Left colon (tissue), 2 donors: ENCODE data around the gene HEATR3. TPM values are rescaled to one million over a fixed set of nuclear protein-coding genes. Genes with fewer than 3 reads are reported as not detected.

Source experiments
- ATAC-seq: fragments of 200-7000 bp; cut with Tn5 transposase; one replicate; pipeline ENCODE4 v1.9.1; 2020; ENCODE audit warnings: mild to moderate bottlenecking, moderate library complexity
- DNase-seq, 2 donors: peaks; one replicate each; pipeline ENCODE4 v3.0.0-alpha.2; 2020
- intact Hi-C, 2 donors: fragments of 100-400 bp; cut with DNase I in 1 of 2; cut with micrococcal nuclease in 1 of 2; formaldehyde crosslinking; loops; one replicate each; pipeline versions ENCODE4 v1.11.2 to v1.14.0; 2022; cut with DNase I, micrococcal nuclease
- long read RNA-seq: library from polyadenylated mRNA; unstranded; transcript quantifications from one replicate; pipeline ENCODE4 v2.0.0, GENCODE V29; 2021
- total RNA-seq, 2 donors: library from RNA; stranded (reverse); fragmentation: NEBNext Ultra II Directional; extraction: Animal tissue kit (Norgen Biotek cat#: 25700); gene quantifications; one replicate each; pipeline ENCODE4 v1.2.1, GENCODE V29; 2021
- donor health status: DM: no; HTN: no; CAD: no.
- donor health status: DM: yes; HTN: yes; CAD: no.

HEATR3 gene, protein sequence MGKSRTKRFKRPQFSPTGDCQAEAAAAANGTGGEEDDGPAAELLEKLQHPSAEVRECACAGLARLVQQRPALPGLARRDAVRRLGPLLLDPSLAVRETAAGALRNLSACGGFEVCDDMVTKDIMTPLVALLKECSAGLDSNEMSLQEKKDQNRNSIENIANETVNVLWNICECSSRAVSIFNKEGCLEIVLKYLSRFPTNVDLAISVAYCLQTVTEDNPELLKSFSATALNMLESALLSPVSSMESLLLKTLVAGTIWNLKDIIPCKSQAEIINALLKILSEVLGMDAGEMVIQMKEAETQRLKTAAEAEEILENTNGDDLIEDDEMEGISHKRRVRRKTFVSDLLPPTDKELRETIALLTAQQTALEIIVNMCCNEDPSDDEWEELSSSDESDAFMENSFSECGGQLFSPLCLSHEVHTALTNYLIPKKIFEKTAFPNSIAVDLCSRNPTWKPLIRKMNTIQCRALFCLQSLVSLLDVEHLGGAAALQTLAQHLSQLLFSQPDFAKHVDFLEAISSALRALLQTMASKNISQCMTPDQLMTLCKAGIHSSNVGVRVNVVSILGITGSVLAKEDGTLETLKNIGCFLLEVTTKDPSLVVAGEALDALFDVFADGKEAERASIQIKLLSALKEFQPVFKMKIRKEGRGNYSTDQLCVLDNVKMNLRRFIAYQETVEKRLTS
- 10 to 100 TPM; 17.4 to 22.5 TPM for total RNA-seq
- long read RNA-seq, transcript HEATR3-201 (15 exons, 3,560 nt), result major isoform, 5 of 11 reads
- long read RNA-seq, partial matches to known transcripts, result 0 of 11 reads
- long read RNA-seq, other reads (novel, unspliced or antisense), result 5 of 11 reads

DNA sequence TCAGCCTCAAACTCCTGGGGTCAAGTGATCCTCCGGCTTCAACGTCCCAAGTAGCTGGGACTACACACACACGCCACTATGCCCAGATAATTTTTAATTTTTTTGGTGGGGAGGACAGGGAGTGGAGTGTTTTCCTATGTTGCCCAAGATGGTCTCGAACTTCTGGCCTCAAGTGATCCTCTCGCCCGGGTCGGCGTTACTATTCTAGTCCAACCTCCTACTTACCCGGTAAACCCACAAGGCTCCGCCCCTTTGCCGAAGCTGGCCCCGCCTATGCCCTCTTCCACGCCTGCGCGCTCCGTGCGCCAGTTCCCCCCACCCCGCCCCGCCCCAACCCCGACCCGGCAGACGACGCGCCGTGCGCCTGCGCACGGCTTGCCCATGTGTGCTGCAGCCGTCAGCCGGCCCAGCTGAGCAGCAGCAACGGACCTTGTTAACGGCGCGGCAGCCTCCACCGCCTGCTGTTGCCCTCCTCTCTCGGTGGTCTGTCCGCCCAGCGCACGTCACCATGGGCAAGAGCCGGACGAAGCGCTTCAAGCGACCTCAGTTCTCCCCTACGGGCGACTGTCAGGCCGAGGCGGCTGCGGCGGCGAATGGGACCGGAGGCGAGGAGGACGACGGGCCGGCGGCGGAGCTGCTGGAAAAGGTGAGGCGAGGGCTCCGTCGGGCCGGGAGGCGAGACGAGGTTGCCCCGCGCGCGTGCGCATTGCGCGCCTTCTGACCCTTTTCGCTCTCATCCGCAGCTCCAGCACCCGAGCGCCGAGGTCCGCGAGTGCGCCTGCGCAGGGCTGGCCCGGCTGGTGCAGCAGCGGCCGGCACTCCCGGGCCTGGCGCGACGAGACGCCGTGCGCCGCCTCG lies at the start of gene HEATR3:
TSS of gene HEATR3 (plus strand) at position 347 of the 858 bp plus-strand sequence. CDS start at position 509, 162 bp downstream.
- peak; percentile 90 to 94 for DNase-seq
- intact Hi-C loops, result no loop called here
- ATAC-seq, result peak; percentile 94

DNA sequence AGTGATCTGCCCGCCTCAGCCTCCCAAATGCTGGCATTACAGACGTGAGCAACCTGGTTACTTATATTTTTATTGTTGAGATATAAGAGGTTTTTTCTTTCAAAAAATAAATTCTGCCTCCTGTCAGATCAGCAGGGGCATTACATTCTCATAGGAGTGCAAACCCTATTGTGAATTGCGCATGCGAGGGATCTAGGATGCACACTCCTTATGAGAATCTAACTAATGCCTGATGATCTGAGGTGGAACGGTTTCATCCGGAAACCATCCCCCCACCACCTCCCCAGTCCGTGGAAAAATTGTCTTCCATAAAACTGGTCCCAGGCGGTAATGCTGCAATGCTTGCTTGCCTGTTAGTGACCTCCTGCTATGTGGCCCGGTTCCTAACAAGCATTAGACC lies 48.2 kb upstream of the HEATR3 start:
- DNase-seq, result no peak
- intact Hi-C loops, result no loop called here
- ATAC-seq, result no peak

DNA sequence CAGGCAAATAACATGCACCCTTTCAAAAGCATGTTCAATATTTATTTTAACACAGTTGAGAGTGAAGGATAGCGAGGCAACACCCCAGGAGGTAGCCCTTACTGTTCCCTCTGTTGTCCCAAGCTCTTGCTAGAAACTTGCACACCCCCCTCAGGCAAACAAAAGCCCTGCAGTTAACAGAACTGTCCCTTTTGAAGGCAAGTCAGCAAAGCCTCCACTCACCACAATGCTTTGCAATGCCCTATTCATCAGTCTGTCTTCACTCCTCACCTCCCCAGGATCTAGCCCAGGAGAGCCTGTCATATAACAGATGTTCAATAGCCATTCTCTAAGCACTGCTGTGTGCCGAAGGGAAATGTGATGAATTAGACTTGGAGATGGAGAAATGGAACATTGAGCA lies 44.2 kb upstream of the HEATR3 start:
- ATAC-seq, result no peak
- no peak for DNase-seq
- intact Hi-C loops, result loop anchor here in 1 of 2 donors (10.0 kb wide), 2 partner anchors 343 to 643 kb away; partner anchors contain the start of gene BRD7

DNA sequence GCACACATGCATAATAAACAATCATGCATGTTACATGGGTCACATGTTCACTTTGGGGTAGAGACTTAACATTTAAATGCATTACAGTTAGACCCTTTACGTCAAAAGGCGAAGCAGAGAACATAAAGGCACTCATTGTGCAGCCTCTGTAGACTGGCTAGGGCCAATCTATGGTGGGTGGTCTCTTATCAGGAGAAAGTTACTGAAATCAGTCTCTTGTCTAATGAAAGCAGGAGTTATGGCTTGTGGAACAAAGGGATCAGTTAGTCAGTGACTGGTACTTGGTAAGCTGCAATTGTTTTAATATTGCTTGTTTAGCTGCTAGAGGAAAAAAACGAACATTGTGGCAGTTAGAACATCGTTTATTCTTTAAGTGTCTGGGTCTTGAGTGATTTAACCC lies 42.1 kb upstream of the HEATR3 start:
- DNase-seq (no peak), ATAC-seq (no peak)
- intact Hi-C loops, result loop anchor here in 1 of 2 donors (2.0 to 10.0 kb wide), 3 partner anchors 187 to 641 kb away; partner anchors contain the start of gene BRD7

DNA sequence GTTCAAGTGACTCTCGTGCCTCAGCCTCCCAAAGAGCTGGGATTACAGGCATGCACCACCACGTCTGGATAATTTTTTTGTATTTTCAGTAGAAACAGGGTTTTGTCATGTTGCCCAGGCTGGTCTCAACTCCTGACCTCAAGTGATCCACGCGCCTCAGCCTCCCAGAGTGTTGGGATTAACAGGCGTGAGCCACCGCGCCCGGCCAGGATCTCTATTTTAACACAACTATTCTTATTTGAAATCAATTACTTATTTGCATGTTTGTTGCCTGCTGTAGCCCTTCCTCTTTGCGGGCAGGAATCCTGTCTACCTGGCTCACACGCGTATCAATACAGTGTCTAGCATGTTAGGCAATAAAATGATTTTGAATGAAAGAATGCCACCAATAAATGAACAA lies 41.6 kb upstream of the HEATR3 start:
- ATAC-seq (no peak), DNase-seq (no peak)
- intact Hi-C loops, result loop anchor here in 1 of 2 donors (2.0 to 10.0 kb wide), 3 partner anchors 187 to 641 kb away; partner anchors contain the start of gene BRD7

DNA sequence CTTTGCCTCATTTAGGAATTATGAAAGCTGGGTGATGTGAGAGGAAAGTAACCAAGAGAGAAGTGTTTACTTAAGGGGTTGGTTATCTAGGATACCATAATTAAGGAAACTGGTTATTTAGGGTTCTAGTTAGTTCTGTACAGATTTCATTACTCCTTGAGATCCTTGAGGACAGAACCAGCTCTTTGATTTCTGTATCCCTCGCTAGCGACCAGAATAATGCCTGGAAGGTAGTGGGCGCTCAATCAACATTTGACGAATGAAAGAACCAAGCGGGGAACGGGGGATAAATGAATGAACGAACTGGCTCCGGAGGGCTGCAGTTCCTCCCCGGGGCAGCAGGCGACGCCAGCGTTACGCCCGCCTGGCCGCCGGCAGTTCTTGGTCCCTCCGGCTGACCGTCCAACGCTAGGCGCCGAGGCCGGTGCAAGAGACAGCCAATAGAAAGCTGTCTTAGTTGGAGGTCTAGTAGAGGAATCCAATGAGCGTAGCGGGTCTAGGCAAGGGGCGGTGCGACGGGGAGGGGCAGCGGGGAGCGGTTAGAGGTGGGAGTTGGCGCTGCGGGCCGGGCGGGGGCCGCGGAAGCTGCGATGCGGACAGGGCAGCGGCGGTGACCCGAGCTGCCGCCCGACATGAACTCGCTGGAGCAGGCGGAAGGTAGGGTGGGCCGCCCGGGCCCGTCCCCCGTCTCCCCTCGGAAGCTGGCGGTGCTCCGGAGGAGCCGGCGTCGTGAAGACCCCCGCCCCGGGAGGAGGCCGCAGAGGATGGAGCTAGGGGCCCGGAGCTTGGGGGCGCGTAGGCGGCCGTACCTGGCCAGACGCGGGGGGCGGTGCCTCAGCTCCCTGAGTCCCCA lies 40.9 kb upstream of the HEATR3 start, which contains the start of gene CNEP1R1:
TSS of gene CNEP1R1 (plus strand) at position 542 of the 853 bp plus-strand sequence. CDS start at position 633, 91 bp downstream.
- intact Hi-C loops, result loop anchor here in 1 of 2 donors (2.0 to 10.0 kb wide), 3 partner anchors 186 to 640 kb away; partner anchors contain the start of gene BRD7
- peak; percentile 99 for ATAC-seq

DNA sequence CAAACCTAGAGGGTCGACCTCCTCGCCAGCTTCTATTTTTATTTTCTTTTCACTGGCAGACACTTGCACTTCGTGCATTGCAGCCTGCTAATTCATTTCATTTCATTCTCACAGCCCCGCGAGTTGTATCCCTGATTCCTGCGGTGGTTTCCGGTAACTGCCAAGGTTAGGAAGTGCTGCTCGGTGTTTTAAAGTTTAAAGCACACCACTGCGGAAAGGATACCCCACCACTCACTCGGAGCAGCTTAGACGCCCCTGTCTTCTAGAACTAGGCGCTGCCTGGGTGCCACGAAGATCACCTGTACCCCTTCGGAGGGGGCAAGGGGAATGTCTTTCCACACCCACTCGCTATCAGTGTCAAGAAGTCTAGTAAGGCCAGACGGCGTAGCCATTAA lies 40.2 kb upstream of the HEATR3 start:
- ATAC-seq (peak; percentile 38), DNase-seq (peak in 1 of 2 donors; percentile 29)
- intact Hi-C loops, result loop anchor here in 1 of 2 donors (2.0 to 10.0 kb wide), 3 partner anchors 185 to 639 kb away; partner anchors contain the start of gene BRD7

More for the DNA sequence above, 40.9 kb upstream of the HEATR3 start, which contains the start of gene CNEP1R1:
- peak; percentile 94 to 95 for DNase-seq

DNA sequence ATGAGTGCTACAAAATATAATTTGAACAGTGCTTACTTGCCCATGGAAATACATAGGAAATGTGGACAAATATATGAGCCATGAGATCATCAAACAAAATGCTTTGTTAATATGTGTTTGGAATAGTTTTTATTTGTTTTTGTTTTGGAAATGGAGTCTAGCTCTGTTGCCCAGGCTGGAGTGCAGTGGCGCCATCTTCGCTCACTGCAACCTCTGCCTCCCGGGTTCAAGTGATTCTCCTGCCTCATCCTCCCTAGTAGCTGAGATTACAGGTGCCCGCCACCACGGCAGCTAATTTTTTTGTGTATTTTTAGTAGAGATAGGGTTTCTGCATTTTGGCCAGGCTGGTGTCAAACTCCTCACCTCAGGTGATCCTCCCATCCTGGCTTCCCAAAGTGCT lies 37.9 kb upstream of the HEATR3 start:
- intact Hi-C loops, result loop anchor here in 1 of 2 donors (10.0 kb wide), 2 partner anchors 337 to 637 kb away; partner anchors contain the start of gene BRD7
- ATAC-seq, result no peak

DNA sequence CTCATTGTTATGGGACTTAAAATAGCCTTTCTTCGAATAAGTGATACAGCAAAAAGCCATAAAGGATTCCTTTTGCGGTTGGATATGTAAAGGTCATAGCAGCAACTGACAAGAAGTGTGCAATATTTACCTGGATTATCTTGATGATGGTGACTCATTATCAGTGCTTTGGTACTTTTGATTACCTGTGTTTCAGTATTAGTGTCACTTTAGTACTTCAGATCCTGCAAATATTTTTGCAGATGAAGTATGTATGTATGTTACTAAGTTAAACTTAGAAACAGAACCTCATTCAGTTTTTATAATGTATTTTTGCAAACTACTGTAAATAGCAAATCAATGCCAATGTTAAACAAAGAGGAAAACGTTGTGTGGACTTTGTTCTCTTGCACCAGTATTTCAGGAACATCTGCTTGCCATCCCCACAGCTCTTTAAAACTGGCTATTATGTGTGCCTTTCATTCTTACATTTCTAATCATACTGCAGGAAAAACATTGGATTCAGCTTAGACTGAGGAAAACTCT lies 30.2 kb upstream of the HEATR3 start:
- ATAC-seq (peak; percentile 67), DNase-seq (no peak)

More for the DNA sequence above, 37.9 kb upstream of the HEATR3 start:
- DNase-seq, result no peak

DNA sequence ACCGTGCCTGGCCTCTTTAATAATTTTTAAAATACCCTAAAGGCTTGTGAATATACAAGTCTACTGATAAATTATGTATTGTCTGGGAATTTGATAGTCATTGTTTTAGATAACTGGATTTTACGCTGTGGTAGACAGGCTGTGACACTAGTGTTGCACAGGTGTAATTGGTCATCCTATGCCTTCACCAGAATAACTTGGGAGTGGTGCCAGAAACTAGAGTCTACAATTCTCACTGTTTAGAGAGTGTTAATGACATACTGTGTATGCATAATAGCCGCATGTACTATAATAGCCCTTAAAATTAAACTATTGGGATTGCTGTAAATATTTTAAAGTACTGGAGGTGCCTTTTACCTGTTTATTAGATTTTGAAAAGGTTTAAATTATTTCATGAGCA lies 29.3 kb upstream of the HEATR3 start:
- DNase-seq, result no peak
- intact Hi-C loops, result no loop called here
- peak; percentile 67 for ATAC-seq

More for the DNA sequence above, 30.2 kb upstream of the HEATR3 start:
- intact Hi-C loops, result no loop called here

DNA sequence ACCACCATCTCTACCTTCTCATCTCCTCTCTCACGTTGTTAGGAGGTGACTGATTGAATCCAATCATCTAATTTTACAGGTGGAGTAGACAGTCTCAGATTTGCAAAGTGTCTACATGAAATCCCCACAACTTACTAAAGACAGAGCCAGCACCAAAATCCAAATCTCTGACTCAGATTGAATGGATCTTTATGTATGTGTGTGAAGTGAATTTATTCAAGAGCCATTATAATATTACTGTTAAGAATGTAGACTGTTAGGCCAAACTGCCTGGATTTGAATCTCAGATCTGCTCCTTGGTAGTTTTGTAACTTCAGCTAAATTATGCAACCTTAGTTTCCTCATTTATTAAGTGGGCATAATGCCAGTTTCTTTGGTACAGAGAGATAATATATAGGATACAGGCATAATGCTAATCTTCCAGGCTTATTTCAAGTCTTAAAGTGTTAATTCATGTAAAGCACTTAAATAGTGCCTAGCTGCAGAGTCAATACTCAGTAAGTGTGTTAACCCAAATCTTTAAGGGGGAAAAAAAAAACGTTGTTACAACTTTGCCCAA lies 28.0 kb upstream of the HEATR3 start:
- intact Hi-C loops, result no loop called here
- no peak for ATAC-seq
- DNase-seq, result no peak

DNA sequence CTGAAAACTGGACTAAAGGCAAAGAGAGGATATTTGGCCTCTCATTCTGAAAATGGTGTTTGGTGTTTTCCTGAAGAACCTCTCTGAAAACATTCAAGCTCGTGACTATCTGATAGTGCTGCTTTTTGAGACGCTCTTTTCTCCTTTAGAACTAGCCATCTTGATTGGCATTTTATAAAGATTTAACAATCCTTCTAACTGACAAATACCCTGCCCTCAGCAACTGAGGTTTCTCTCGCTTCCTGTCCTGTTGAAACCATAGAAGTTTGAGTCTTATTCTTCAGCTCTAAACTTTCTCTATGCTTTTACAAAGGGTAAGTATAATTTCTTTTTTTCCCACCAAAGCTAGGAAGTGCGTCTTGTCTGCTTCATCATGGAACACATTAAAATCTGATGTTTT lies 27.5 kb upstream of the HEATR3 start:
- intact Hi-C loops, result no loop called here
- ATAC-seq, result no peak
- DNase-seq, result no peak

DNA sequence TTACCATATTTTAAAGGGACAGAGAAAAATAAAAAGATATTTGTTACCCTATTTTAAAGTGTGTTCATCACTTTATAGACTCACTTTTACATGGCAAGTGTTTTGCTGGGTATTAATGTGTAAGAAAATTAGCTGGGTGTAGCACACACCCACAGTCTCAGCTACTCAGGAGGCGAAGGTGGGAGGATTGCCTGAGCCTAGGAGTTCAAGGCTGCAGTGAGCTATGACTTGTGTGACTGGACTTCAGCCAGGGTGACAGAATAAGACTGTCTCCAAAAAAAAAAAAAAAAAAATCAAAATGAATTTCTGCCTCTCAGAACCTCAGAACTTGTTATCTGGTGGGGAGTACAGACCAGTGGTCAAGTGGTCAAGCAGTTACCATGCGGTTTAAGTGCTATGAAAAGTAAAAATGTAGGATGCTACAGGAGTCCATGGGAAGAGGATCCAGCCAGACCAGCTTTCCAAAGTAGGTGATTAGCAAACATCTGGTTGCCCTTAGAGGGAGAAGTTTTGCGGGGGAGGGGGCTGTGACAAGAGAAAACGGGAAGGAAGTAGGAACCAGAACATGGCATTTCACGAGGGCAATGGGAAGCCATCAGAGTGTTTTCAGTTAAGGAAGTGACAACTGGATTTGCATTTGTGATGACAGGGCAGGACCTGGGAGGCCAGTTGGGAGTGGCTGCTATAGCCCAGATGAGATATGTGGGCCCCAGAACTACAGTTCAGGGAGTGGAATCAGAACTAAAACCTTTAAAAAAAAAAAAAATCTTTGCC lies 26.8 kb upstream of the HEATR3 start:
- peak; percentile 86 for ATAC-seq

DNA sequence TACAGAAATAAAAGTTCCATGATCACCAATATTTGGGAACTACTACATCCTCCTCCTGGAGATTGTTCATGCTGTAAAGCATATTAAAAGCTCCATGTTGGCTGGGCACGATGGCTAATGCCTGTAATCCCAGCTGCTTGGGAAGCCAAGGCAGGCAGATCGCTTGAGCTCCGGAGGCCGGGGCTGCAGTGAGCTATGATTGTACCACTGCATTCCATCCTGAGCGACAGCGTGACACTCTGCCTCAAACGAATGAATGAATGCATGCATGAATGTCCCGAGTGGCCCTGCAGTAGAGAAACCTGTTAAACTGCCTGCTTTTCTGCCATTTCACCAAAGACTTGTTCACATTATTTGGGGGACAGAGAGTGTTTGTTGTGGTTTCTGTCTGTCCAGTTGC lies 25.8 kb upstream of the HEATR3 start:
- DNase-seq (no peak), ATAC-seq (no peak)
- intact Hi-C loops, result no loop called here

More for the DNA sequence above, 26.8 kb upstream of the HEATR3 start:
- peak; percentile 52 to 81 for DNase-seq
- intact Hi-C loops, result no loop called here

DNA sequence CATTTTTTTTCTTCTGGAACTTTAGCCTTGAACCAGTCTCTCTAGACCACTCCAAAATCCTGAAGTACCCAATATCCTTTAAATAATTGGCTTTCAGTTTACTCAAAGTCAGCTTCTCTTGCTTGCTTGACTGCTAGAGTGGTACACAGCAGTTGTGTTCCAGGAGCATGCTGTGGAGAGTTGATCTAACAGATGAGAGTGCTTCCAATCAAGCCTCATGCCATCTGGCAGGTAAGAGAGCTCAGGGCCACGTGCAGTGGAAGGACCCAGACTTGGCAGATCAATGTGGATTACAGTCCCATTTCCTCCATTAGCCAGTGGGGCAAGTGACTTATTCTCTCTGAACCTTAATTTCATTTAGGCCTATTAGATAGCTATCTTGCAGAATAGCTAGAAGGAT lies 25.1 kb upstream of the HEATR3 start:
- DNase-seq, result no peak
- intact Hi-C loops, result no loop called here
- ATAC-seq, result no peak

DNA sequence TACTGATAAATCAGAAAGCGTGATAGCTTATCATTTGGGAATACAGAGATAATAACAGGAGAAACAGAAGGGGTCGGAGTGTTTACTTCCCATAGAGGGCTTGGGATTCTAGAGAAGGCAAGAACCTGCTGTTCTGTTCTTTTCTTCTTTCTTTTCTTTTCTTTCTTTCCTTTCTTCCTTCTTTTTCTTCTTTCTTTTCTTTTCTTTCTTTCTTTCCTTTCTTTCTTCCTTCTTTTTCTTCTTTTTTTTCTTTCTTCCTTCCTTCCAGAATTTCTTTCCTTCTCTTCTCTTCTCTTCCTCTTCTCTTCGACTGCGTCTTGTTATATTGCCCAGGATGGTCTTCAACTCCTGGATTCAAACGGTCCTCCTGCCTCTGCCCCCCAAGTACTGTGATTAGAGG lies 22.4 kb upstream of the HEATR3 start:
- no peak for ATAC-seq
- intact Hi-C loops, result no loop called here
- DNase-seq, result no peak
